GM12801 (cell line): Measurements from ENCODE around the gene SRSF3.

Experiments used
- TF ChIP-seq, protein P1 (sequence below): IDR thresholded peaks from one replicate; pipeline ENCODE4 v1.5.1; 2011; ENCODE audit warnings: control low read depth; ENCODE audit not compliant: insufficient read length; ENCODE audit errors: extremely low read depth

The SRSF3 gene

GRCh38 chr6:36604090-36605060 is 10.2 kb downstream of the SRSF3 start:
- TF ChIP-seq, protein P1, sequence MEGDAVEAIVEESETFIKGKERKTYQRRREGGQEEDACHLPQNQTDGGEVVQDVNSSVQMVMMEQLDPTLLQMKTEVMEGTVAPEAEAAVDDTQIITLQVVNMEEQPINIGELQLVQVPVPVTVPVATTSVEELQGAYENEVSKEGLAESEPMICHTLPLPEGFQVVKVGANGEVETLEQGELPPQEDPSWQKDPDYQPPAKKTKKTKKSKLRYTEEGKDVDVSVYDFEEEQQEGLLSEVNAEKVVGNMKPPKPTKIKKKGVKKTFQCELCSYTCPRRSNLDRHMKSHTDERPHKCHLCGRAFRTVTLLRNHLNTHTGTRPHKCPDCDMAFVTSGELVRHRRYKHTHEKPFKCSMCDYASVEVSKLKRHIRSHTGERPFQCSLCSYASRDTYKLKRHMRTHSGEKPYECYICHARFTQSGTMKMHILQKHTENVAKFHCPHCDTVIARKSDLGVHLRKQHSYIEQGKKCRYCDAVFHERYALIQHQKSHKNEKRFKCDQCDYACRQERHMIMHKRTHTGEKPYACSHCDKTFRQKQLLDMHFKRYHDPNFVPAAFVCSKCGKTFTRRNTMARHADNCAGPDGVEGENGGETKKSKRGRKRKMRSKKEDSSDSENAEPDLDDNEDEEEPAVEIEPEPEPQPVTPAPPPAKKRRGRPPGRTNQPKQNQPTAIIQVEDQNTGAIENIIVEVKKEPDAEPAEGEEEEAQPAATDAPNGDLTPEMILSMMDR, result no peak

DNA sequence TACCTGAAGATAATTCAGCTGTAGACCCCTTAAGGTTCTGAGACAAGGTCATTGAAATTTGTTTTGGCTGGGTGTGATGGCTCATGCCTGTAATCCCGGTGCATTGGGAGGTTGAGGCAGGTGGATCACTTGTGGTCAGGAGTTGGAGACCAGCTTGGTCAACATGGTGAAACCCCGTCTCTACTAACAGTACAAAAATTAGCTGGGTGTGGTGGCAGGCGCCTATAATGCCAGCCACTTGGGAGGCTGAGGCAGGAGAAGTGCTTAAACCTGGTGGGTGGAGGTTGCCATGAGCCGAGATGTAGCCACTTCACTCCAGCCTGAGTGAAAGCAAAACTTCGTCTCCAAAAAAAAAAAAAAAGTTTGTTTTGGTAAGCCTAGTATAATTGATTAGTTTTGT is 11.0 kb downstream of the SRSF3 start:
- TF ChIP-seq, protein P1, result no peak

- TF ChIP-seq, protein P1, result no peak
These were observed 11.6 kb downstream of the SRSF3 start for GRCh38 chr6:36605560-36606391.

- TF ChIP-seq, protein P1, result no peak
These were observed 13.7 kb downstream of the SRSF3 start for GRCh38 chr6:36607683-36608386.

DNA sequence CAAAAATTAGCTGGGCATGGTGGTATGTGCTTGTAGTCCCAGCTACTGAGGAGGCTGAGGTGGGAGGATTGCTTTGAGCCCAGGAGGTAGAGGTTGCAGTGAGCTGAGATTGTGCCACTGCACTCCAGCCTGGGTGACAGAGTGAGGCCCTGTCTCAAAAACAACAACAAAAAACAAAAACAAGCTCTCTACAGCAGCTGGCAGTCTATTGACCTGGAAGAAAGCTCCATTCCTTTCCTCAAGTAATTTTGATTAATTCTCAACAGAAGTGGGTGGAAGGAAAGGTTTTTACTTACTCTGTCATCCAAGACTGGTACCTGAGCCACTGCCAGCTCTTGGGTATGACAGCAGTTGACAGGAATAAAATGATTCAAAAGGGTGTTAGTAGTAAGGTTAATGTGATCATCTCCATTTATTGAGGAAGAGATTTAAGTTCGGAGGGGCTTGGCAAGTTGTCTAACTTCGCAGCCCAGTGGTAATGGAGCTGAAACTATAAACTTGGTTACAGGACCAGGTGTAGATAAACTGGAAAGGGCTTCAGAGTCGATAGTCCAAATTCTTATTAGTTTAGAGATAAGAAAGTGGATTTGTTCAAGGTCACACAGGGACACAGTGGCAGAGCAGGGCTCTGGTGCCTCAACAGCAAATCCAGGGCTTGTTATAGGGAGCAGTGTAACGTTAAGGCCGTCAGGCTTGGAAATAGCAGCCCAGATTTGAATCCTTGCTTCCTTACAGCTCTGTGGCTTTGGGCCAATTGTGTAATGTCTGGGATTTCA is 14.8 kb downstream of the SRSF3 start:
- TF ChIP-seq, protein P1, result no peak

- TF ChIP-seq, protein P1, result no peak
These were observed 15.4 kb downstream of the SRSF3 start for GRCh38 chr6:36609582-36609981.
